Body of pancreas (tissue), 4 donors: Measurements from ENCODE around the gene MRTFA.

Source experiments
- POLR2A ChIP-seq, 3 donors: fragments of 450-650 bp; IDR thresholded peaks; one replicate each; pipeline ENCODE4 v1.6.1; 2016; ENCODE audit warnings: antibody characterized with exemption in 3 of 3, mild to moderate bottlenecking in 2 of 3
- TF ChIP-seq, protein P1 (sequence below), 7 experiments: fragments of 450-650 bp in 4 of 7; fragments of 200-600 bp in 3 of 7; sonication (generic) in 3 of 7; IDR thresholded peaks; one replicate each; pipeline ENCODE4 v1.5.1; 2016 to 2019; ENCODE audit warnings: antibody characterized with exemption in 7 of 7

DNA sequence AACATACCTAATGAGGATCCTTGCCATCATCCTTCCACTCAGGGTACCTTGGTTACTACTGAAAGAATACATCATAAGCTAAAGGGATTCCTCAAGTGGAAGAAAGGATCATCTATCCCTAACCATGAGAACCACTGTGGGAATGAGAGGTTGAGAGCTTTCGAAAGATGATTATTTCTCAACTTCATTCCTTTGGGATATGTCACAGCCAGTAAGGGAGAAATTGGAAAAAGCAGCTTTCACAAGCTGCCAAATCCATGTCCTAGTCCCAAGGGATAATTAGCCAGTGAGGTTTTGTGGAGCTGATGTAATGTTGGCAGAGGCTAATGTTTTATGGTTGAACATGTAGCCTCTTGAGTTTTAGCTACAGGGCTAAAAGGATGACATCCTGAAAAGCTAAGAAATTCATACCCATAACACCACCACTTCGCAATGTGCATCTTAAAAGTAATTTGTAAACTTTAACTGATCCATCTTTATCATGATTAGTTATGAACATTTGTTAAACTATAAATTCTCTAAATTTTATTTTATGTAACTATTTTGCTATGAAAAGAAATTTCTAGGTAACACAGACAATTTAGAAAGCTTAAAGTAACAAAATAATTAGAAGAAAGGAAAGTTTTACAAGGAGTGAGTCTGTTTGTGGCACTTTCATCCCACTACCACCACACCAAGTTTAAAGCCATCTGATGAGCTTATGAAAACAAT is 123.9 kb downstream of the MRTFA start:
- TF ChIP-seq, protein P1, sequence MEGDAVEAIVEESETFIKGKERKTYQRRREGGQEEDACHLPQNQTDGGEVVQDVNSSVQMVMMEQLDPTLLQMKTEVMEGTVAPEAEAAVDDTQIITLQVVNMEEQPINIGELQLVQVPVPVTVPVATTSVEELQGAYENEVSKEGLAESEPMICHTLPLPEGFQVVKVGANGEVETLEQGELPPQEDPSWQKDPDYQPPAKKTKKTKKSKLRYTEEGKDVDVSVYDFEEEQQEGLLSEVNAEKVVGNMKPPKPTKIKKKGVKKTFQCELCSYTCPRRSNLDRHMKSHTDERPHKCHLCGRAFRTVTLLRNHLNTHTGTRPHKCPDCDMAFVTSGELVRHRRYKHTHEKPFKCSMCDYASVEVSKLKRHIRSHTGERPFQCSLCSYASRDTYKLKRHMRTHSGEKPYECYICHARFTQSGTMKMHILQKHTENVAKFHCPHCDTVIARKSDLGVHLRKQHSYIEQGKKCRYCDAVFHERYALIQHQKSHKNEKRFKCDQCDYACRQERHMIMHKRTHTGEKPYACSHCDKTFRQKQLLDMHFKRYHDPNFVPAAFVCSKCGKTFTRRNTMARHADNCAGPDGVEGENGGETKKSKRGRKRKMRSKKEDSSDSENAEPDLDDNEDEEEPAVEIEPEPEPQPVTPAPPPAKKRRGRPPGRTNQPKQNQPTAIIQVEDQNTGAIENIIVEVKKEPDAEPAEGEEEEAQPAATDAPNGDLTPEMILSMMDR (IDR thresholded peaks at IDR 0.05) = no peak
- TF ChIP-seq POLR2A (IDR thresholded peaks at IDR 0.05) = no peak
